SK-N-SH (cell line): ENCODE measurements around the gene CEP19.

Experiments
- EZH2phosphoT487 ChIP-seq: fragments of 200-600 bp; sonication (generic); IDR thresholded peaks from 2 replicates; pipeline ENCODE4 v1.6.1; 2017; ENCODE audit warnings: low read depth, mixed run types, mild to moderate bottlenecking, antibody characterized with exemption, moderate library complexity, borderline replicate concordance
- RAD21 ChIP-seq: IDR thresholded peaks from 2 replicates; pipeline ENCODE4 v1.6.1; 2012; ENCODE audit warnings: mild to moderate bottlenecking, low read length
- YY1 ChIP-seq: IDR thresholded peaks from 2 replicates; pipeline ENCODE4 v1.4.0; 2012; ENCODE audit warnings: low read depth, mild to moderate bottlenecking
- TF ChIP-seq, protein P1 (sequence below): fragments of 200-600 bp; sonication (generic); IDR thresholded peaks from 2 replicates; pipeline ENCODE4 v1.6.1; 2017; ENCODE audit warnings: antibody characterized with exemption, mild to moderate bottlenecking, moderate library complexity
- TF ChIP-seq, protein P2 (sequence below): IDR thresholded peaks from 2 replicates; pipeline ENCODE4 v1.4.0; 2012; ENCODE audit warnings: low read depth, borderline replicate concordance

DNA sequence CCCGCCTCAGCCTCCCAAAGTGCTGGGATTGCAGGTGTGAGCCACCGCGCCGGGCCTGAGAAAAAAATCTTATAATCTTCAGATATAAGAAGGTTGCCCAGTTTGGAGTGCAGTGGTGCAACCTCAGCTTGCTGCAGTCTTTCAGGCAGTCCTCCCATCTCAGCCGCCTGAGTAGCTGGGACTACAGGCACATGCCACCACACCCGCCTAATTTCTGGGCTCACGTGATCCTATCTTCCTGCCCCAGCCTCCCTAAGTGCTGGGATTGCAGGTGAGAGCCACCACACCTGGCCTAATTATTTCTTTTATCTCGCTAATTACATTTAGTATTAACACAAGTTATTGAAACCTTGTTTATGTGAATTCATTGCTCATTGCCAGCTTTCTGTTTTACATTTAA is 41.2 kb upstream of the CEP19 start:
- TF ChIP-seq YY1 (no peak), EZH2phosphoT487 (no peak), RAD21 (no peak)
- TF ChIP-seq, protein P1, sequence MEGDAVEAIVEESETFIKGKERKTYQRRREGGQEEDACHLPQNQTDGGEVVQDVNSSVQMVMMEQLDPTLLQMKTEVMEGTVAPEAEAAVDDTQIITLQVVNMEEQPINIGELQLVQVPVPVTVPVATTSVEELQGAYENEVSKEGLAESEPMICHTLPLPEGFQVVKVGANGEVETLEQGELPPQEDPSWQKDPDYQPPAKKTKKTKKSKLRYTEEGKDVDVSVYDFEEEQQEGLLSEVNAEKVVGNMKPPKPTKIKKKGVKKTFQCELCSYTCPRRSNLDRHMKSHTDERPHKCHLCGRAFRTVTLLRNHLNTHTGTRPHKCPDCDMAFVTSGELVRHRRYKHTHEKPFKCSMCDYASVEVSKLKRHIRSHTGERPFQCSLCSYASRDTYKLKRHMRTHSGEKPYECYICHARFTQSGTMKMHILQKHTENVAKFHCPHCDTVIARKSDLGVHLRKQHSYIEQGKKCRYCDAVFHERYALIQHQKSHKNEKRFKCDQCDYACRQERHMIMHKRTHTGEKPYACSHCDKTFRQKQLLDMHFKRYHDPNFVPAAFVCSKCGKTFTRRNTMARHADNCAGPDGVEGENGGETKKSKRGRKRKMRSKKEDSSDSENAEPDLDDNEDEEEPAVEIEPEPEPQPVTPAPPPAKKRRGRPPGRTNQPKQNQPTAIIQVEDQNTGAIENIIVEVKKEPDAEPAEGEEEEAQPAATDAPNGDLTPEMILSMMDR, result no peak
- TF ChIP-seq, protein P2, sequence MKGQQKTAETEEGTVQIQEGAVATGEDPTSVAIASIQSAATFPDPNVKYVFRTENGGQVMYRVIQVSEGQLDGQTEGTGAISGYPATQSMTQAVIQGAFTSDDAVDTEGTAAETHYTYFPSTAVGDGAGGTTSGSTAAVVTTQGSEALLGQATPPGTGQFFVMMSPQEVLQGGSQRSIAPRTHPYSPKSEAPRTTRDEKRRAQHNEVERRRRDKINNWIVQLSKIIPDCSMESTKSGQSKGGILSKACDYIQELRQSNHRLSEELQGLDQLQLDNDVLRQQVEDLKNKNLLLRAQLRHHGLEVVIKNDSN, result no peak
